HG03558 (cell line): Measurements from ENCODE around the gene ACVRL1.

Experiments used
- ATAC-seq: cut with Tn5 transposase; IDR thresholded peaks from one replicate; pipeline ENCODE4 v1.9.1; 2021; ENCODE audit warnings: moderate number of reproducible peaks; ENCODE audit not compliant: unreplicated experiment; ENCODE audit errors: extremely low read depth

Gene ACVRL1

GRCh38 chr12:51907083-51907855 lies at the start of gene ACVRL1:
Gene ACVRL1 (plus strand): TSS chr12:51907504. CDS start chr12:51912475, 4,971 bp downstream.
- no peak for ATAC-seq

DNA sequence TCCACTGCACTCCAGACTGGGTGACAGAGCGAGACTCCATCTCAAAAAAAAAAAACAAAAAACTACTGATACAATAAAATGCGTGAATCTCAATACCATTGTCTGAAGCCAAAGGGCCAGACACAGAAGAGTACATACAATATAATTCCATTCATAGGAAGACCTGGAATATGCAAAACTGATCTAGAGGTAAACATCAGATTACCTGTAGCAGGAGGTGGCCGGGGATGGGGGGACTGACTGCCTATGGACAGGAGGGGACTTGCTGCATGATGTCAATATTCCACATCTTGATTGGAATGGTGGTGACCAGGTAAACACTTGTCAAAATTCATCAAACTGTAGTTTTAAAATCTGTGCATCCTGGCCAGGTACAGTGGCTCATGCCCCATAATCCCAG lies 46.3 kb upstream of the ACVRL1 start:
- no peak for ATAC-seq

- no peak for ATAC-seq
Measured at GRCh38 chr12:51862947-51863346, 44.4 kb upstream of the ACVRL1 start.

DNA sequence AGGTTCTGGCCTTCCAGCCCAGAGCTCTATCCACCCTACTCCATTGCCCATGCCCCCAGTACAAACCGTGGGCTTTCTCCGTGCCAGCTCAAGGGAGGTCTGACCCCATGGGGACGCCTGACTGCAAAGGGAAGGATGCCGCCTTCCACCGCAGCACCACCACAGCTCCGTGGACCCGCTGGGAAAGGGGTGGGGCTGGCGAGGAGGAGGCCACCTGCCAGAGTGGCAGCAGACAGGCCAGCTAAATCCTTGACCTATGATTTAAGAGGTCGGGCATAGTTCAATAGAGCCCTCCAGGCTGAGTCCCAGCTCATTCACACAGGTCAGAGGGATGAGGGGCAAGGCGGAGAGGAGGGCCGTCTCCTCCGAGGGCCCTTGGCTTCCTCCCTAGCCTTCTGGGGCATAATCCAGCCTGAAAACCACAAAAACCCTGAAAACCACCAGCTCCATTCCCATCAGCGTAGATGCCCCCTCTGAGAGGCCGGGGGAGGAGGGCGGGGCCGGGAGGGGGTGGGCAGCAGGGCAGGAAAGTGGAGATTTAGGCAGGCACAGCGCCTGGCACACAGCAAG lies 43.9 kb upstream of the ACVRL1 start:
- ATAC-seq, result no peak

GRCh38 chr12:51863933-51864832 lies 43.1 kb upstream of the ACVRL1 start:
- no peak for ATAC-seq

DNA sequence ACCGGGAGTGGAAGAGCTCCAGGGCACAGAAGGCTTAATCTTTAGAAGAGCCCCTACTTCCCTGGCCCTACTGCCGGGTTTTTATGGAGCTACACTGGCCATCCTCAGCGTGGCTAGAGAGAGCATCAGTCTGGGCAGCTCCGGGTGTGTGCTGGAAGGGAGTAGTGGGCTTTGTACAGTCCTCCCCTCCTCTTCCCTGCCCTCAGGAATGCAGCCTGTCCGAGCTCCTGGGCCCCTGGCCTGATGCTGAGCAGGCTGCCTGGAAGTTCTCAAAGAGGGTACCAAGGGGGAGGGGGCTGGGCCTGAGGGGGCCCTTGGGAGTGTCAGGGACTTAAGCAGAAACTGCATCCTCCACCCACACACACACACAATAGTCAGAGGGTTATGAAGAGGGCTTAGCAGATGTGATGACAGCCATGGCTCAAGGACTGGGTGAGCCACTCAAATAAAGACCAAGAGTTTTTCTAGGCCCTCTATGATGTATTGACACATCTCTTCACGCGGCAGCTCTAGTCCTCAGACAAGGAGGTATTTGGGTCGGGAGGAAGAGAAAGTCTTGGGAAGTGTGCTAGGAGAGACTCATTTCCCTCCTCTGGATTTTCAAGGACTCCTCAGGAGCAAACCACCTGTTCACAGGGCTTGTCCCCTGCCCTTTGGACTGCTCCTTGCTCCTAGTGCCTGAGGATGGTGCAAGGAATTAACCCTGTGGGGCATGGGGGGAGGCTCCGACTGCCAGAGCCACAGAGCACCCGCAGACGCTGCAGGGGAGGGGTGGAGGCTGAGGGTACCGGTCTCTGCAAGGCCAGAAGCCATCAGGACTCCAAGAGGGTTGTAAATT lies 42.3 kb upstream of the ACVRL1 start:
- ATAC-seq, result no peak

DNA sequence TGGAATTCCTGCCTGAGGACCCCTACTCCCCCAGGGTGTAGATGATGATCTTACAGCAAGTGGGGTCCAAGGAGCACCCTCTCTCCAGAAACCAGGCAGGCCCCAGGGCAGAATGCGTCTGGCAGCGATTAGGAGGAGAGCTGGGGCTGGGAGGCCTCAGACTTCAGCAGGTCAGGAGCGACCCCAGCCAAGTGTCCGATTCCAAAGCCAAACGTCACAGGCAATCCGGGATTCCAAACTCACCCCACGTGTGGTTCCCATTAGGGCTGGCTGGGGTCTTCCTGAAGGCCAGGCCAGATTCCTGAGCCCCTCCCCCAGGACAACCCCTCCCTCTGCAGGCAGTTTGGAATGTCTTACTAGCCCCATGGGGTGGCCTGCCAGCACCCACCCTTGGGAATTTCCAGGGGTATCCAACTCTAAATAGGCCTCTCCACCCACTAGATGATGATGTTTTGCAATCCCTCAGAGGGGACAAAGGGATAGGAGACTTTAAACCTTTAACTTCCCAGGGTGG lies 41.5 kb upstream of the ACVRL1 start:
- ATAC-seq, result no peak

DNA sequence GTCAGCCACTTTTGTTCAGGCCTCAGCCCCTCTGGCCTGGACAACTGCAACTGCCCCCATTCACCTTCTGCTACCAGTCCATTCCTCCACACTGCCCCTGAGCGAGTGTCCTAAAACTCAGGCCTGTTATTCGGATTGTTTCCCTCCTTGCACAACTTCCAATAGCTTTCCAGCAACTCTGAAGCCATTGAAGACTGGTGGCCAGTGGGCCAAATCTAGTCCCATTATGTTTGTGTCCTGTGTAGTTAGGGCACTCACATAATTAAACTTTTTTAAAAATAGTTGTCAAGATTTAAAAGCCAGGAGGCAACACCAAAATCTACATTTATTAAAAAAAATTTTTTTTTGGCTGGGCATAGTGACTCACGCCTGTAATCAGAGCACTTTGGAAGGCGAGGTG lies 41.0 kb upstream of the ACVRL1 start:
- no peak for ATAC-seq

GRCh38 chr12:51866762-51867161 lies 40.5 kb upstream of the ACVRL1 start:
- no peak for ATAC-seq

GRCh38 chr12:51867371-51867770 lies 39.9 kb upstream of the ACVRL1 start:
- ATAC-seq, result no peak

DNA sequence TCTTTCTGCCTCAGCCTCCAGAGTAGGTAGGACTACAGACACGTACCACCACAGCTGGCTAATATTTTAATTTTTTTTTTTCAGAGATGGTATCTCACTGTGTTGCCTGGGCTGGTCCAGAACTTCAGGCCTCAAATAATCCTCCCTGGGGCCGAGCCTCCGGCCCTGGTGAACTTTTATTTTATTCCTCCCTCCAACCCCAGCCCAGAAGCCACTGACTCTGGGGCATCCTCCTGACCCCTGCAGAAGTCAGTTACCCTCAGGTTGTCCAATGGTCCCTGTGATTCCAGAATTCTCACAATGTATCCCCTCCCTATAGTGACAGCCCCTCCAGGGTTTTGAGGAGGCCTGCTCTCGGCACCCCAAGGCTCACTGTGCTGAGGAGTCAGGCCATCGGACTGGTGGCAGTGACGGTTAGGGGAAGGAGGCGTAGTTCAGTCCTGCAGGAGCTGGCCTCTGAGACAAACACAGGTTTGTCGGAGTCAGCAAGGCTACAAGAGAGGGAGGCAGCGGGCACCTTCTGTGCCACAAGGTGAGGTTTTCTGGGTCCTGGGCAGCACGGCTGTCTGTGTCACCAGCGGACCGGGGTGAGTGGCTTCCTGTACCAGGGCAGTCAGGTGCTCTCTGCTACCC lies 39.4 kb upstream of the ACVRL1 start:
- no peak for ATAC-seq

DNA sequence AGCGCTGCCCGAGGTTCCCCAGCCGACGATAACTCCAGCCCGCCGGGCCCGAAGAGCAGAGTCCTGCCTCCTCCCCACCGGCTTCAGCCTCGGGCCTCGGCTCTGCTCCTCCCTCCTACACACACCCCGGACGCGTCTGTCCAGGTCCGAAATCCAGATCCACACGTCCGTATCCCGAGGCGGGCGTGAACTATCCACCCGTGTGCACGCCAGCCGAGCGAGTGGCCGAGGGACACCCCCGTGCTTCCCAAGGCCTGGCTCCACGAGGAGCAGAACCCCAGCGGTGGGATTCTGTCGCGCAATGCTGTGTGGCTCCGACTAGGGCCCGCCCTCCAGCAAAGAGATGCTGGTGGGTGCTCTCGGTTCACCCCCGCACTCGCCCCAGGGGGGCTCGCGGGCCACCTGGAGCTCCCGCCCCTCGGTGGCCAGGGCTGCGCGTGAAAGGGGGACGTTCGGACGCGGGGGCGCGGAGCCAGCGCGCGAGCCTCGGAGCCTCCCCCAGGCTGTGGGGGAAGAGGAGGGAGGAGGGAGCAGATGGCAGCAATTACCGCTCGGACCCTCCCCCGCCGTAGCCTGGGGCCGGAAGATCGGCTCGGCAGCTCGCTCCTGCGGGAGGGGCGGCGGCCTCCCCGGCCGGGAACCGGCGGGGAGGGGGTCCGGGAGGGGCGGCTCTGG lies 38.3 kb upstream of the ACVRL1 start:
- no peak for ATAC-seq

GRCh38 chr12:51869496-51869865 lies 37.8 kb upstream of the ACVRL1 start:
- no peak for ATAC-seq

DNA sequence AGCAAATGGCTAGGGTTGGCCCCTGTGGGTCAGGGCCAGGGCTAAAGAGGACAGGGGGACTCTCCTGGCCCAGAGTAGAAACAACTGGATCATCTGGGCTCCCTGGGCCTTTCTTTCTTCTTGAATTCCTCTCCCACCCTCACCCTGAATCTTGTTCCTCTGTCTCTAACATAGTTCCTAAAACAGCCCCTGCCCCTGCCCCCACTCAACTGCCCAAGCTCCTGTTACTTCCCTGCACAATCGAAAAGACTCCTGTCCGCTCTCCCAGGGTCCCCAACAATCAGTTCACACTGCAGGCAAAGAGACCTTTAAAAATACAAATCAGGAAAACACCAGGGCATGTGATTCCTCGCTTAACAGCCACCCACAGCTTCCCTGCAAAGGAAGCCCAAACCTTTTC lies 37.4 kb upstream of the ACVRL1 start:
- no peak for ATAC-seq

DNA sequence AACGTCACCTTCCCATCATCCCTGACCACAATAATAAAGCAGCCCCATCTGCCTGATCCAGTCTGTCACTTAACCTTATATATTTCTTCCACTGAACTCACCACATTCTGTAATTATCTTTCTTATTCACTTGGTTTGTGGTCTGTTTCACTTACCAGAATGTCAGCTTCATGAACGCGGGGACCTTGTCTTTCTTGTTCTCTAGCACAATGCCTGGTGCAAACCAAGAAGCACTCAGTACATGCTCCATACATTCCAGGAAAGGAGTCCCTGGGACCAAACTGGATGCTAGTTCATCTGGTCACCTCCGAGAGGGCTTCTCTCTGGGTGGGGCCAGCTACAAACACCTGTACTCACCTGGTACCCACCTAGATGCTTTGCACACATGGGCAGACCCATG lies 36.8 kb upstream of the ACVRL1 start:
- no peak for ATAC-seq

- ATAC-seq, result no peak
Measured at GRCh38 chr12:51871126-51871525, 36.2 kb upstream of the ACVRL1 start.

- no peak for ATAC-seq
Measured at GRCh38 chr12:51871918-51872688, 35.2 kb upstream of the ACVRL1 start.

DNA sequence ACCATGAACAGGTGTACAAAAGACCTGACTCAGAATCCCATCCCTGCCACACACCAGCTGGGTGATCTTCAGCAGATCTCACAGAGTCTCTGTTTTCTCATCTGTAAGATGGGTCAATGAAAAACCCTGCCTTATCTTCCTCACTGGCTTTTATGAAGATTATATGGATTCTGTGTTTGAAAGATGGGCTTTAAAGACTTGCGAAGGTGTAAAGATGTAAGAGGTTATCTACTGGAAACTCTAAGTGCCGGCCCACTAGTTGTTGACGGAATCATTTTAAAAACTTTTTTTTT lies 34.7 kb upstream of the ACVRL1 start:
- no peak for ATAC-seq
